ENCODE data around the gene VNN1.

GRCh38 chr6:132671295-132671694 lies 42.6 kb downstream of the VNN1 start:
- TF ChIP-seq CTCF (IDR thresholded peaks at IDR 0.05) = no peak
- TF ChIP-seq POLR2A (IDR thresholded peaks at IDR 0.05) = no peak
- TF ChIP-seq POLR2AphosphoS5 (IDR thresholded peaks at IDR 0.05) = no peak
- TF ChIP-seq EP300 (IDR thresholded peaks at IDR 0.05) = no peak

All from upper lobe of left lung (tissue), 4 donors.